HG03060 (cell line): ENCODE results near the gene ESF1.
A peak's percentile ranks its signal among the peaks of the same experiment; 100 is the strongest.
"Not testable (repeated sequence)": the region's sequence is repeated elsewhere in the genome, so short reads cannot be mapped to it uniquely, and the experiment has no call there.

Source experiments
- ATAC-seq: cut with Tn5 transposase; IDR thresholded peaks from one replicate; pipeline ENCODE4 v1.9.1; 2021; ENCODE audit warnings: low read depth, moderate number of reproducible peaks; ENCODE audit not compliant: unreplicated experiment

The ESF1 gene

DNA sequence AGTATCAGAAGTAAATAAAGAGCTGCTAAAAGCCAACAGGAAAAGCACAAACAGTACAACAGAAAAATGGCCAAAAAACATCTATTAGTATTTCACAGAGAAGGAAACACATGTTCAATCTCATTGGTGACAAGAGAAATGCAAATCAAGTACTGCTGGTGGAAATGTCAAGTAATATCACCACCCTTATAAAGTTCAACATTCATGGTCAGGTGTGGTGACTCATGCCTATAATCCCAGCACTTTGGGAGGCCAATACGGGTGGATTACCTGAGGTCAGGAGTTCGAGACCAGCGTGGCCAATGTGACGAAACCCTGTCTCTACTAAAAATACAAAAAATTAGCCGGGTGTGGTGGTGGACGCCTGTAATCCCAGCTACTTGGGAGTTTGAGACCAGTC, 42.8 kb downstream of the ESF1 start:
- ATAC-seq: no peak

DNA sequence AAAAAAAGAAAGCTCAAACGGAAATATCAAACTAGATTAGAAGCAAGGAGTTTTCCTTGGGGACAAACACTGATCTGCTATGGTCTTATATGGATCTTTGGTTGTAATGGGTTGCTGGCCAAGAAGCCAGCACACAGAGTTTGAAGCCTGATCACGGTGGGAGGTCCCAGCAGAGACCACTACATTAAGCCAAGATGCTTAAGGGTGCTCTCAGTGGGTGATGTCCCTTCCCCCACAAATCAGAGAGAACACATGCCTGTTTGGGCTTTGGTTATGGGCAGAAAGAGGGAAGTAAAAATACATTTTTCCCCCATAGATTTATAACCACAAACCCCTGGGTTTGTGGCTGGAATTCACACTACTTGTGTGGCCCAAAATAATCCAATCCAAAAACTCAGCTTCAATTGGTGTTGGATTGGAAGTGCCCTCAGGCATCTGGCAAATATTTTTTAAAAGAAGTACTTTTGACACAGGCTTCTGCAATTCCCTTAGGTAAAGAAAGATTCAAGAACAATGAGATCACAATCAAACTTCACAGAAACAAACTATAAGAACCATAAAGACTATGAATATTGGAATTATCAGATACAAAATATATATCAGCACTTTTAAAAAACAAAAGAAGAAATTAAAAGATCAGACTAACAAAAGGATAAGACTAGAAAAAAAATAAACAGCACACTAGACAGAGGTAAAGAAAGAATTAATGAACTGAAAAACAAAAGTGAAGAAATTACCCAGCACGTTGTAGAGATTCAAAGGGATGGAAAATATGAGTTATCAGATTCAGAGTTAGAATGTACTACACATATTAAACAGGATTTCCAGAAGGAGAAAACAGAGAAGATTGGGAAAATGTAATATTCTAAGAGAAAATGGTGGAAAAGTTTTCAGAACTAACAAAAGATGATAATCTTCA, 44.7 kb downstream of the ESF1 start:
- ATAC-seq: no peak

DNA sequence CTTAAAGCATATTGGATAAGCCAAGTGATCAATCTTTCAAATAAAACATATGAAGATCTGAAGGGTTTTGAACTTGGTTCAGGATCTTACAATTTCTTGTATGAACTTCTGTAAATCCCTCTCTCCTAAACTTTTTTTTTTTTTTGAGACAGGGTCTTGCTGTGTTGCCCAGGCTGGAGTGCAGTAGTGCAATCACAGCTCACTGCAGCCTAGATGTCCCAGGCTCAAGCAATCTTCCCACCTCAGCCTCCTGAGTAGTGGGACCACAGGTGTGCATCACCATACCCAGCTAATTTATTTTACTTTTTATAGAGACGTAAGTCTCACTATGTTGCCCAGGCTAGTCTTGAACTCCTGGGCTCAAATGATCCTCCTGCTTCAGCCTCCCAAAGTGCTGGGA, 46.5 kb downstream of the ESF1 start:
- not testable (repeated sequence) for ATAC-seq

GRCh38 chr20:13736436-13737191, 48.1 kb downstream of the ESF1 start:
- ATAC-seq: no peak

DNA sequence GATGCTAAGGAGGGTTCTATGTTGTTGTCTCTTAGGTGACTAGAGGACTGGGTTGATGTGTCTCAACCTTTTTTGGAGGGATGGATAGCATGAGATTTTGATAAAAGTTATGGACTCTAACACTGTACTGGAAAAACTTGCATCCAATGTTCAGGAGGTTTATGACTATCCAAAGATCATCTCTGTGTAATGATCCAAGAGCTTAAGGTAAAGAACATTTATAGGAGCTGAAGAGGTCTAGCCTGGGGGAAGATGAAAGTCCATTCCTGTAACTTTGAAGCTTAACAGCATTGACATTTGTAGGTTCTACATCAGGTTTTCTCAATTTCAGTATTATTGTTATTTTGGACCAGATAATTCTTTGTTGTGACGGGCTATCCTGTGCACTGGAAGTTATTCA, 48.9 kb downstream of the ESF1 start:
- ATAC-seq: no peak

DNA sequence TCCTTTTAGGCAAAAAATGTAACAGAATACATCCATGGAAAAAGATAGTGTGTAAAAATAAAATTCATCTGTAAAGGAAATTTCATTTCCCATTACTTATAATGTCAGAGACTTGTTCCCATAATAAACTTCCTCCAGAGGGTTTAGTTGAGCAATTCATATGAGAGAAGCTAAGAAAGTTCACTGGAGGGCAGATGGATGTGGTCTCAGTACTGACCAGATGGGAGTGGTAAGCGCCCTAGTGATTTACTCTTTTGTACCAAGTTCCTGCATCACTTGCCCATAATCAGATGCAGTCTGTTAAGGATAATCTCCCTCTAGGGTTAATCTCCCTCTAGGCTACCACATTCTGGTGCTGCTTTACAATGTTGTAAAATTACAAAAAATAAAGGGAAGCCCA, 61.7 kb downstream of the ESF1 start:
- no peak for ATAC-seq

- ATAC-seq: peak; percentile 9
Measured at GRCh38 chr20:13718171-13718570, 66.5 kb downstream of the ESF1 start.

GRCh38 chr20:13717631-13718044, 67.1 kb downstream of the ESF1 start:
- peak; percentile 87 for ATAC-seq

DNA sequence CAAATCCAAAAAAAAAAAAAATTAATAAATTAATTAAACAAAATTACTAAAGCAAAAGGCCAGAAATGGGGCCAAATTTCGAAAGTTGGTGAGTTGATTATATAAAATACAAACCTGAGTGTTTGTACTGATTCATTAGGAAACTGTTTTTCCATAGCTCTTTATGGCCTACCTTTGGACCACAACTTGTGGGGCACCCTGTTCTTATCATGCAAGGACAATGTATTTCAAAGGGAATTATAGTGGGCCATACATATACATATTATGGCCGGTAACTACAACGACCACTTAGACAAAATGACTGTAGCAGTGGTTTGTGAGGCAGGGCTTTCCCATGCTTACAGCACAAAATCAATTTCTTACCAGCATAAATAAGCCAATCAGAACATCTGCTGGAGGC, 69.5 kb downstream of the ESF1 start:
- ATAC-seq: no peak

GRCh38 chr20:13708234-13708633, 76.5 kb downstream of the ESF1 start:
- no peak for ATAC-seq

GRCh38 chr20:13703265-13703664, 81.5 kb downstream of the ESF1 start:
- no peak for ATAC-seq

GRCh38 chr20:13701486-13701885, 83.2 kb downstream of the ESF1 start:
- no peak for ATAC-seq

DNA sequence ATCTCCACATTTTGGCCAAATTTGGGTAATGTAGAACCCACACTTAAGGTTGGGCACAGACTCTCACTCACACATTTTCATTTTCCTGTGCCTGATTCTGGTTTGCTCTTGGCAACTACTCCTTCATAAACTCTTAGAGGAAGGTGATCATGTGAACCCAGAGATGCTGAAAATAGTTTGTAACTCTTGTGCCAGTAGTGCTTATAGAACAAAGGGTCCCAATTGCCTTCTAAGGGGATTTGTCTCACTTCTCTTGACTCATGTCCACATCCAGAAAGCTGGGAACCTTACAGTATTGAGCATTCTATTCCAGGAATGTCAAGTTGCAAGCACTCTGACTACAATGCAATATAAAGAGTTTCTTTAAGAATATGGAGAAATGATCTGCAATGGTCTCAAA, 84.0 kb downstream of the ESF1 start:
- no peak for ATAC-seq

GRCh38 chr20:13694420-13695150, 90.1 kb downstream of the ESF1 start:
- no peak for ATAC-seq

GRCh38 chr20:13692802-13693736, 91.7 kb downstream of the ESF1 start:
- no peak for ATAC-seq

DNA sequence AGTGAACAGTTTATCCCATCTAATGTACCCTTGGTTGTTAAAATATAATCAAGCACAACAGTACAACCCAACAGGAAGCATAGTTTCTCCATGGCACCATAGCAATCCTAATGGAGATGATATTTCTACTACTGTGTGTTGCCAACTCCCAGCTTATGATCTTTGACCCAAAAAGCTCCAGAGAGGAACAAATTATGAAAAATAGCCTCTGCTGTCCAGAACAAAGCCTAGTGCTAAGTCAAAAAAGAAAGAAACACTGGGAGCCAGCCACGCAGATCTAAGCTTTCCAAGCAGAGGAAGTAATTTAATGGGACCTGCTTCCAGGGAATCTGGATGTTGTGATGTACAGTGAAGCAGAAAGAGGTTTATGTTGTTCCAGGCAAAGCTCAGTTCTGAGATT, 93.8 kb downstream of the ESF1 start:
- no peak for ATAC-seq

- ATAC-seq: no peak
Measured at GRCh38 chr20:13687815-13688214, 96.9 kb downstream of the ESF1 start.

DNA sequence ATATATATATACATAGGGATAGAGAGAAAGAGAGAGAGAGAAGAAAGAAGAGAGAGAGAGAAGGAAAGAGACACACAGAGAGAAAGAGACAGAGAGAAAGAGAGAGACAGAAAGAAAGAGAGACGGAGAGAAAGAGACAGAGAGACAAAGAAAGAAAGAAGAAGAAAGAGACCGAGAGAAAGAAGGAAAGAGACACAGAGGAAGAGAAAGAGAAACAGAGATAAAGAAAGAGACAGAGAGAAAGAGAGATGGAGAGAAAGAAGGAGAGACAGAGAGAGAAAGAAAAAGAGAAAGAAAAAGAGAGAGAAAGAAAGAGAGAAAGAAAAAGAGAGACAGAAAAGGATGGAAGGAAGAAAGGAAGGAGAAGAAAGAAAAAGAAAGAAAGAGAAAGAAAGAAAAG, 99.1 kb downstream of the ESF1 start:
- ATAC-seq: no peak

- ATAC-seq: peak; percentile 42
Measured at GRCh38 chr20:13684566-13685222, 100.0 kb downstream of the ESF1 start.
